GM19239 (cell line): ENCODE data around the gene SCML1.

ENCODE experiments used
- DNase-seq: peaks from one replicate; pipeline ENCODE4 v3.0.0; 2011; ENCODE audit warnings: low spot score; ENCODE audit not compliant: insufficient read length
- FAIRE-seq: peaks from 2 replicates; lab custom pipeline; 2011; peaks lifted over from hg19 to GRCh38; lab: Jason Lieb, UNC

The SCML1 gene

DNA sequence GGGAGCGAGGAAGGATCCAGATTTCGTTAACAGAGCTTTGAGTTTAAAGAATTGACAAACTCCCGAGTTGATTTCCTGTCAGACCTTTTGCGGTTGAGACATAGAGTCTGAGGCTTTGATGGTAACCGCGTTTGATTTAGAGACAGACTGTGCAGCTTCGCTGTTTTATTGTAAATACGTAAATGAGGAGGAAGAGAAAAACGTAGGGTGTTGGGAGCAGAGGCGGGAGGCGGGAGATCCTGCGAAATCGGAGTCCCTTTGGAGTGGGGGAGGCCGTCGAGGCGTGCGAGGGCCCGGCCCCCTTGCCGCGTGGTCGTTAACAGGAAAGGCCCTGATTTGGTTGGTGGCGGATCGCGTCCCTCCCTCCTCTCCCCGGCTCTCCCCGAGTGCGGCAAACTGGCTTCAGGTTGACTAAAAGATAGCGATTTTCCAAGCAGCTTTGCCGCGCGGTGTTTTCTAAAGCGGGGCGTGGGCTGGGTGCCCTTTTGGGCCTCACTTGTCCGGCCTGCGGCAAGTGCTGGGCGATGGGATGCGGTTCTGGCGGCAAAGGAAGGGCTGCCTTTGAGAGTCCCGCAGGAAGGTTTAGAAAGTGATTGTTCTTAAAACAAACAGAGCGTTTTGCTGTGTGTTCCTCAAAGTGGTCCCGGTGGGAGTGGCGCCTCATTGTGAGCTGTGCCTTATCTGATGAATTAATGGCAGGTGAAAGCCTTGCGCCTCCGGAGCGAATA is 857 bp downstream of the SCML1 start:
- FAIRE-seq (peak; percentile 85), DNase-seq (no peak)

DNA sequence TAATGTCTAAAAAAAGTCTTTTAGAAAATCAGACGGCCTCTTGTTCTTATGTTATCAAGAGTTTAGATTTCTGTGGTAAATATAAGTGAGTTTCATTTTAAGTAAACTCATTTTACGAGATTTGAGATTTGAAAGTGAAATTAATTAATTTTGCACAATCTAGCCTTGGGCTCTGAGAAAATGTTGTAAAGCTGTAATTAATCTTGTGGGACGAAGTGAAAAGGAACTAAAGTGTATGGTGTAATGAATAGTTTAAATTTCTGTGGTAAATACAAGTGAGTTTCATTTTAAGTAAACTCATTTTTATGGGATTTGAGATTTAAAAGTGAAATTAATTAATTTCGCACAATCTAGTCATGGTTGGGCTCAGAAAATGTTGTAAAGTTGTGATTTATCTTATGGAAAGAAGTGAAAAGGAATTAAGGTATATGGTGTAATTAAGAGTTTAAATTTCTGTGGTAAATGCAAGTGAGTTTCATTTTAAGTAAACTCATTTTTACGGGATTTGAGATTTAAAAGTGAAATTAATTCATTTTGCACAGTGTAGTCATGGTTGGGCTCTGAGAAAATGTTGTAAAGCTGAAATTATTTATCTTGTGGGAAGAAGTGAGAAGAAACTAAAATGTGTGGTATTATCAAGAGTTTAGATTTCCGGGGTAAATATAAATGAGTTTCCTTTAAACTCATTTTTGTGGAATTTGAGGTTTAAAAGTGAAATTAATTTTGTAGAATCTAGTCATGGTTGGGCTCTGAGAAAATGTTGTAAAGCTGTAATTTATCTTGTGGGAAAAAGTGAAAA is 1.6 kb downstream of the SCML1 start:
- DNase-seq (no peak), FAIRE-seq (peak; percentile 48)

DNA sequence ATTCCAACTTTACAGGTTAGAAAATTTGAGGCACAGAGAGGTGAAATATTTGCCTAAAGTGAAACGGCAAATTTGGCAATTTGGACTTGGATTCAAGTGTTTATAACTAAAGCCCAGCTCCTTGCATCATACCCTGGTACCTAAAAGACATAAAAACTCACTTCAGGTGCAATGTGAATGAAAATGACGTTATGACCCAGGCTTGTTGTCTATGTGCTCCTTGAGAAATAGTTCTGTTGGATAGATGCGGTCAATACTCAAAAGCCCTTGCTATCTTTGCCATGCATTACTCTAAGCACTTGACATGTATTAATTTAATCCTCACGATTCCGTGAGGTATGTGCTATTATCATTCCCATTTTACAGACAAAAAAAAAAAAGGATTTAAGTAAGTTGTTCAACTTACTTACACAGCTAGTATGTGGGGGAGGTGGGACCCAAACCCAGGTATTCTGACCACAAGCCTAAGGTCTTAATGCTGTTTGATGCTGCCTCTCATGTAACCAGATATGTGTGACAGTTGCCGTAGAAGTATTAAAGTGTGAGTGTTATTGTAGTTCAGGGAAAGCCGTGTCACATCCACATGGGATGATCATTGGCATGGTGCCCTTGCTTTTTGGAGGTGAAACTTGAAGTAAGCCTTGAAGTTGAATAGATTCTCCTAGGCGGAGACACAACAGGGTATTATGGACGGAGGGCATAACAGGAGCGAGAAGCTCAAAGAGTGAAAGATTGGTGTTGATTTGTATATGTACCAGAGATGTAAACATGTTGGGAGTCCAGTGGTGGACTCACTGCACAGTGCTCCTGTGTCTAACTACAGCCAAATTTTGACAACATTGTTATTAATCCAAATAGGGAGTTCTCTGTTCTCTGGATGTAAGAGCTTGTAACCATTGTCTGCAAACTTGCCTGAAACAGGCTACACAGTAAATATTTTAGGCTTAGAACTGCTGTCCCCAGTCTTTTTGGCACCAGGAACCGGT is 3.1 kb downstream of the SCML1 start:
- peak; percentile 66 for FAIRE-seq
- no peak for DNase-seq

DNA sequence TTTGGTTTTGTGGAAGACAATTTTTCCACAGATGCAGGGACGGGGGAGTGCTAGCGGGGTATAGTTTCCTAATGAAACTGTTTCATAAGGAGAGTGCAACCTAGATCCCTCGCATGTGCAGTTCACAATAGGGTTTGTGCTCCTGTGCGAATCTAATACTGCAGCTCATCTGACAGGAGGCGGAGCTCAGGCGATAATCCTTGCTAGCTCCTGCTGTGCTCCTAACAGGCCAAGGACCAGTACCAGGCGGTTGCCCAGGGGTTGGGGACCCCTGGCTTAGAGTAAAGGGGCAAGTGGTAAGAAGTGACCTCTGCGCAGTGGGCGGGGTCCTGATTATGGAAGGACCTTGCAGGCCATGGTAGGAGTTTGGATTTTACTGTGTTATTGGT is 3.8 kb downstream of the SCML1 start:
- FAIRE-seq (no peak), DNase-seq (no peak)

DNA sequence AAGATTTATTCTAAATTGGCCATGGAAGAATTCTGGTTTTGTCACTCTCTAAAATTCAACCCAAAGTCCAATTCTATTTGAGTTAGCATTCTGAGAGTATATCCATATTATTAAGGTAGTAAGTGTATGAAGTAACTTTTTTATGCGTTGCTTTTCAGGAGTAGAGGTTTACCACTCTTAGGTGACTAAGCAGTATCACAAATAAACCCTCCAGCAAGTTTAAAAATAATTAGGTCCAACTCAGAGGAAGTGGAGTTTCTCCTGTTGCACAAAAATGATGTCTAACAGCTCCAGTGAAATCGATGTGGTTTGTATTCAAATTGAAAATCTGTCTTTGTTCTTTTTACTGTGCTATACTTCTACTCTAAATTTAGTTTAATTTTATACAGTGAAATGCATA is 6.6 kb downstream of the SCML1 start:
- no peak for FAIRE-seq
- no peak for DNase-seq

DNA sequence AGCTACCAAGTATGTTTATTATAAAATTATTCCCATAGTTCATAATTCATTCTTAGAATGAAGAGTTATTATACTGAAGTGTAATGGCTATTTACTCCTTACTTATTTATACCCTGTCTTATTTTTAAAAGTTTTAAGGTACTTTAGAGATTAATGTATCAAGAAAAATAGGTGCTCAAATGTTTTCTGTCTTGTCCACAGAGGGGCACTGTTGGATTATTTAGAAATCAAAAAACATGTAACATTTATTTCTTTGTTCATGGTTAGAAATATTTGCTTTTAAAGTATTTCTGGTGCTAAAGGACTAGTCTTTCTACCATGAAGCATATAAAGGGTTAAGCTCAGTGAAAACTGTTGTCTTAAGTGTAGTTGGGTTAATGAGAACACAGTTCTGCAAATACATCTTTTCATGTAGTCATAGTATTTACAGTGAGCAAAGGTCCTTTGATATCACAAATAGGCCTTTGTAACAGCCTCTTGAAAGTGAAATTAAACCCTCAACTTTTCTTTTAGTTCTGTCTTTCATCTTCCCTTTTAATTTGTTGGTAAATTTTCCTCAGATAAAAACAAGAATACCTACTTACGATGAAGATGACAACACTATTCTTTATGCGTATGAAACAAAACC is 7.7 kb downstream of the SCML1 start:
- FAIRE-seq (no peak), DNase-seq (no peak)

DNA sequence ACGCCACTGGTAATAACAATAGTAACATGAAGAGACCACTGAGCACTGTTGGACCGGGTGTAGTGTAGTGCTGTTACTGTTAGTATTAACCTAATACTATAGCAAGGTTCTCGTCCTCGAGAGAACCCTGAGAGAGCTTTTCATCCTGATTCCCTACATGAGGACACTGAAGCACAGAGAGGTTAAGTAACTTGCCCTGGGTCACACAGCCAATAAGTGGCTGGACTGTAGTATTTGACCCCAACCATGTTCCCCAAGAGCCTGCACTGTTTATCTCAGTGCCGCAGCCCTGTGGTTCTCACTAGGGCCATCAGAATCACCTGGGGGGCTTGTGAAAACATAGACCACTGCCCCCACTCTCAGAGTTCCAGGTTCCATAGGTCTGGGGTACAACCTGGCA is 10.4 kb downstream of the SCML1 start:
- no peak for FAIRE-seq

DNA sequence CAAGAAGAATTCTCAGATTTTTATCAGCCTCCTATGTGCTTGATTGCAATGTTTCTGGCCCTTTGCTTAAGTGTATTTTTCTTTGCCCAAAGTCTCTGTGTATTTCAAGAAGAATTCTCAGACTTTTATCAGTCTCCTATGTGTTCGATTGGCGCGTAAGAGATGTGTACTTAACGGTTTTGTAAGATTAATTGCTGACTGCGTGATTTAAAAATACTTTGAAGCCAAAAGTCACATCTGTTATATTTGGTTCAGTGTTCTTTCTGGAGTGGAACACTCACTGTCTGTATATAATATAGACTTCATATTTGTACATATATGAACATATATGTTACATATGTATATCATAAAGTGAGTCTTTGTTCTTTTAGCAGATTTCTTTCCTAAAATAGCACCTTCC is 11.4 kb downstream of the SCML1 start:
- FAIRE-seq (no peak), DNase-seq (no peak)

More for the DNA sequence above, 10.4 kb downstream of the SCML1 start:
- no peak for DNase-seq

DNA sequence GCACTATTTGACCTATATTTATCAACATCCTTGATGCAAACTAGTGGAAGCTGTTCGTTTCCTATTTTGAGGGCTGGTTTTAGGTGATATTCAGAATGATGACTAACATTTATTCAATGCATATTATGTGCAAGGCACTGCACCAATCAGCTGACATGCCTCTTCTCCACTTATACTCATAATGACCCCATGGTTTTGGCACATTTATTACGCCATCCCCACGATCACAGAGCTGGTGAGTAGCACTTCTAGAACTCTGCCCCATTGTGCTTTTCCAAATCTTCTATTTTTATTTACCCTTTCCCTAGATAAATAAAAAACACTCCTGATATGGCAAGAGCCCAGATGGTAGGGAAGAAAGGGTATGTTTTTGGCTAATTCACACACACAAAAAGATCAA is 13.1 kb downstream of the SCML1 start:
- no peak for FAIRE-seq
- no peak for DNase-seq

DNA sequence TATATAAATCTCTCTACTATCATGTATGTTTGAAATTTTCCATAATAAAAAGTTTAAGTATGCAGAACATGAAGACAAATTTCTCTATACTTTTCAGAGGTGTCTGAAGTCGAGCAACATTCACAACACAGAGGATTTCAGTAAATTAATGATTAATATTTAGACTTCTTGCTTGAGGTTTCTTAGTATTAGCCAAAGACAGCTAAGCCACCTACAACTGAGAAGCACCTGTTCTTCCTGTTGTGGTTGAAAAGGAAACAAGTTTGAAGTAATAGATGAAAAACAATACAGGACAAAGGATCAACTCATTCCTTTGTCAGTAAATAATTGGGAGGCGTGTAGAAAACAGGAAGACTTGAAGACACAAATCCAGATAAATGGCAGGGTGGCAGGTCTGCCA is 21.1 kb downstream of the SCML1 start:
- FAIRE-seq = no peak

DNA sequence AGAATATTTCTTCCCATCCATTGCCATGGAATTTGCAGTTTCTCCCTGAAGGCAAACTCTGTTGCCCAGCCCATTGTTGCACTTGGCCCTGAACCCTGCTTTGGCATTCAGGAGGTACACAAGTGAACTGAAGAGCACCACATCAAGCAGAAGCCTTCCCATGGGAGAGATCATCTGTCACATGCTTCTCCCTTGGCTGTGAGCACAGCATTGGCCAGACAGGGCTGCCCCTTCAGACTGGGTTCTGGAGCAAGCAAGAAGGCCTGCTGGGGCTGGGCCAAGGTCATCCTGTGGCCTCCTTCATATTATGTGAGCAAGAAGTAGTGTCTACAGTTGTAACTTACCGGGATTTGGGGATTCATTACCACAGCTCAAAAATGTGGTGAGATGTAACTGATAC is 22.7 kb downstream of the SCML1 start:
- DNase-seq (no peak), FAIRE-seq (no peak)

More for the DNA sequence above, 21.1 kb downstream of the SCML1 start:
- peak; percentile 19 for DNase-seq

DNA sequence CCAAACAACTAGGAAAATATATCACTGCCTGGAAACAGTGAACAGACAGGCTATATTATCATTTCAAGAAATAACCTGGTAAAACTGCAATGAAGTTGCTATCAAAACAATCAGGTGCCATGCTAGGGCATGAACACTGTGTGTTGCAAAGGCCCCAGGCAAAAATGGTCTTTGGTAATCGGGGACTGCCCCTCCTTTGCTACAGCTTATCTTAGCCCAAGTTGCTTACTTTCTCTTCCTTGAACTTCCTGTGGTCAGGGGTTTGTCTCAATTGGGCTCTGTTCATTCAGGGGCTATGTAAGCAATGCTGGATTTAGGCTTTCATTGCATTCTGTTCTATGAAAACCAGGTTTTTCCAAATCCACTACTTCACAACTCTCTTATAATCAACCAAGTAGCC is 30.4 kb downstream of the SCML1 start:
- FAIRE-seq = no peak

DNA sequence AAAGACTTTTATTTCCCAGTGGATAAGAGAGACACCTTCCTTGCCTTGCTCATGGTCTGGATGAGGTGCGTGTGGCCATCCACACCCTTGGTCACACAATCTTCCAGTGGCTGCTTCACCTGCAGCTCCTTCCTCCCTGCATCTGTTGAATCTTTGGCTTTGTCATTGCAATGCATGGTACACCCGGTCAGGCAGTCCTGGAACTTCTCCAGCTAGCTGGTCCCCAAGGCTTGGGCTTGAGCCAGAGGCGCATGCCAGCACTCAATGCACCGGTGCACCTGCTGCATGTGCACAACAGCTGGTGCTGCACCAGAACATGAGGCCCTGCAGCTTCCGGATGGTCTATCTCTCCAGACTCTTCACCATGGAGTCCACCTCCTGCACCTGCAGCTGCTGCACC is 31.7 kb downstream of the SCML1 start:
- DNase-seq = no peak
- FAIRE-seq = no peak

More for the DNA sequence above, 30.4 kb downstream of the SCML1 start:
- DNase-seq = no peak

DNA sequence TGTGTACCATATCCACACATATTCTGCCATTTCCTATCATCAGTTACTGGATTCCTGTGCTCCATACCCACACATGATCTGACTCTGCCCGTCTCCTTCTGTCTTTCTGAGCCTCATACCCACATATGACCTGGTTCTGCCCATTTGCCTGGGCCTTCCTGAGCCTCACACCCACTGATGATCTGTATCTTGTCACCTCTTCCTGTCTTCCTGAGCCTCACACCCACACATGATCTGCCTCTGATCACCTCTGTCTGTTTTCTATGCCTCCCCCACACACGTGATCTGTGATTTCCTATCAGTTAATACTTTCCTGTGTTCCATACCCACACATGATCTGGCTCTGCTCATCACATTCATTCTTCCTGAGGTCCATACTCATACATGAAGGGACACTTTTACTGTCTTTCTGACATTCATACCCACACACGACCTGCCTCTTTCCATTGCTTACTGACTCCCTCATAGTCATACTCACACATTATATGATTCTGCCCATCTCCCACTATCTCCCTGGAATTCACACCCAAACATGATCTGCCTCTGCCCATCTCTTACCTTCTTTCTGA is 32.5 kb downstream of the SCML1 start:
- no peak for FAIRE-seq
- DNase-seq = no peak

DNA sequence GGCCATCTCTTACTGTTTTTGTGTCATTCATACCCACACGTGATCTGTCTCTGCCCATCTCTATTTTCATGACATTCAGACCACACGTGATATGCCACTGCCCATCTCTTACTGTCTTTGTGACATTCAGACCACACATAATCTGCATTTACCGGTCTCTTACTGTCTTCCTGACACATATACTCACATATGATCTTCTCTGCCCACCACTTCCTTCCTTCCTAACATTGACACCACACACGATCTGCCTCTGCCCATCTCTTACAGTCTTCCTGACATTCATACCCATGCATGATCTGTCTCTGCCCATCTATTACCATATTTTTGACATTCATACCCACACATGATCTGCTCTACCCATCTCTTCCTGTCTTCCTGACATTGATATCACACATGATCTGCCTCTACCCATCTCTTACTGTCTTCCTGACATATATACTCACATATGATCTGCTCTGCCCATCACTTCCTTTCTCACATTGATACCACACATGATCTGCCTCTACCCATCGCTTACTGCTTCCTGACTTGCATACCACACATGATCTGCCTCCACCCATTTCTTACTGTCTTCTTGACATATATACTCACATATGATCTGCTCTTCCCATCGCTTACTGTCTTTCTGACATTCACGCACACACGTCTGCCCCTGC is 36.1 kb downstream of the SCML1 start:
- FAIRE-seq = no peak
- no peak for DNase-seq

DNA sequence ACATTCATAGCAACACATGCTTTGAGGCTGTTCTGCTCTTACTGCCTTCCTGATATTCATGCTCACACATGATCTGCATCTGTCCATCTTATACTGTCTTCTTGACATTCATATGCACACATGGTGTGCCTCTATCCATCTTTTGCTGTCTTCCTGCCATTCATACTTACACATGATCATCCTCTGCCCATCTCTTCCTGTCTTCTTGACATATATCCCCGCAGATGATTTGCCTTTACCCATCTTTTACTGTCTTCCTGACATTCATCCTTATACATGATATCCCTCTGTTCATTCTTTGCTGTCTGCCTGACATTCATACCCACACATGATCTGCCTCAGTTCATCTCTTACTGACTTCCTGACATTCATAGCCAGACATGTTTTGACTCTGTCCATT is 36.8 kb downstream of the SCML1 start:
- DNase-seq = no peak
- peak; percentile 23 for FAIRE-seq

DNA sequence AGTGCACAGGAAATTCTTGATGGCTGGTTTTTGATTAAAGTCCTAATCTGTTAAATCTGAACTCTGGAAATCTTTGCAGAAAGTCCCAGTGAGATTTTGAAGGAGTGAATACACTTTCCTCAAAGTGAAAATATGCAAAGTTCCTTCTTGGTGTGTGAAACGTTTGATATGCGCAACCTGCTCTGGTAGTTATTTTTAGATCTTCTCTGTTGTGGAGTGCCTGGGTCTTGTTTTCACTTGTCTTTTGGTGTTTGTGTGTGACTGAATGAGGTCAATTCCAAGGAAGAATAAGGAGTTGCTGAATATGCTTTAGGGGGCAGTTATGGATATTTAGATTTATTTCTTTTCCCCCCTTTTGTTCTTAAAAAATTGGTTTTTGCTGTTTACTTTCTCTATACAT is 41.7 kb downstream of the SCML1 start:
- DNase-seq (no peak), FAIRE-seq (no peak)

DNA sequence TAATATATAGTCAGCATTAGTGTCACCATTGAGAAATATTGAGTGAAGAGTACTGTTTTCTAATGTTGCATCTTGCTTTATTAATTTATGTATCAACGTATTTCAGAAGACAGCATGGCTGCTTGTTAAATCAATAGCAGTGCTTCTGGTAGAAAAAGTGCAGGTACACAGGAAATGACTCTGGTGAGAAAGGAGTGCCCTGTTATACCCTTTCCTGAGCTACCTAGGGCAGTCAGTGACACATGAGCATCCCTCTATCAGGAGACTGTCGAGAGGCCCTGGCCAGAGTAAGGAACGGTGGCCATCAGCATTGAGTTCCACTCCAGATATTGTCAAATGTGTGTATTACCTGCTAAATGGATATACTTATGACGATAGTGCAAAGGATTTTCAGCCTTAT is 42.1 kb downstream of the SCML1 start:
- DNase-seq (no peak), FAIRE-seq (no peak)
